Stimulated activated CD4-positive, alpha-beta T cell treated with anti-CD3 and anti-CD28 coated beads, TNF-alpha, amount 100 ng/mL, for 4 hours (primary cell): Measurements from ENCODE around the gene CARD19.

ENCODE experiments used
- DNase-seq, 3 experiments: peaks; one replicate each; pipeline ENCODE4 v3.0.0-alpha.2; 2020; ENCODE audit warnings: low read depth in 3 of 3

Gene CARD19

DNA sequence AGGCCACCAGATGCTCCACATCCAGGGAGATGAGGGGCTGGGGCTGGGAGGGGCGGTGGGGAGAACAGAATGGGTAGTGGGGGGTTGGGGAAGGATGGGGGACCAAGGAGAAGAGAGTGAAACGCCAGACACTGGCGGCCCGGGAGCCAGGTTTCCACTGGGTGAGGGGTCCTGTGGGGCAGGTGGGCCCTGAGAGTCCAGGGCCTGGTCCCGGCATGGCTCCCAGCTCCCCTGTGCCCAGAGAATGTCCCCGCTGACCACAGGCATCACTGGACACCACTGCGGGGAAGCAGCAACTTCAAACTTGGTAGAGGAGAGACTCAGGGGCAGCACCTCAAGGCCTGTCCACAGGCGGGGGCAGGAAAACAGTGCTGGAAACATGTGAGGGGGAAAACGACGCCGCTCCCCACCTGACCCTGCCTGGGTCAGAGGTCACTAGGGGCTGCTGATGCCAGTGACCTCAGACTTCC lies 24.9 kb downstream of the CARD19 start:
- no peak for DNase-seq

DNA sequence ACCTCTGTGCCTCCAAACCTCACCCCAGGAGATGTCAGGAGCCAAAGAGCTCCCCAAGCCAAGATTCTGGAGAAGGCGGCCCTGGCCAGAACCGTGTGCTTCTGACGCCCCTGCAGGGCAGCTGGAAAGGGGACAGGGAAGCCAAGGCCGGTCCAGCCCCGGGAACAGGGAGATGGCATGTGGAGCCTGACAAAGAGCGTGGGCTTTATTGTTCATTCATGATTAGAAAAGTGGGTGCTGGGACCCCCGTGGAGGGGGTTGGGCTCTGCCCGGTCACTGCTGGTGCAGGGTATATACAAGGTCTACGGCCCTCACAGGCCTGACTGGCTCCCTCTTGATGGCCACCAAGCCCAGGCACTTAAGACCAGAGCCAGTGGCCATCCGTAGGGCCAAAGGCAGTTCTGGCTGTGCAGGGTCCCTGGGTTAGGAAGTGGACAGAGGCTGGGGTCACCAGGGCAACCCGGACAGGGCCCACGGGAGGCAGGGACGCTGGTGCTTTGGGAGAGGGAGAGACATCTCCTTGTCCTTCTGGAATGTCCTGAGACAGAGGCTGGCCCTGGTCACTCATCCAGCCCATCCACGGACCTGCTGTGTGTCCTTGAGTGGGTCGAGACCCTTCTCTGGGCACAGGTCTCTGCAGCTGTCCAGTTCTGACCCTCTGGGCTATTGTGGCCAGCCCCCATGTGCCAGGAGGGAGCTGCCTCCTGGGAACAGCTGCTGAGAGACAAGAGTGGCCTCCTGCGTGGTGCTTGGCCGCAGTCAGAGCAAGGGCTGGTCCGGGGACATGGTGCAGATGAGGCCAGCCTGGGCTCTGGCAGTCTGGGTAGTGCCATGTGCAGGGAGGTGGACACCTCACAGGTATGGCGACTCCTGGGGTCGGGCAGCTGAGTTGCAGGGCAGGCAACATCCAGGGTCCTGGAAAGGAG lies 25.6 kb downstream of the CARD19 start:
- no peak for DNase-seq

DNA sequence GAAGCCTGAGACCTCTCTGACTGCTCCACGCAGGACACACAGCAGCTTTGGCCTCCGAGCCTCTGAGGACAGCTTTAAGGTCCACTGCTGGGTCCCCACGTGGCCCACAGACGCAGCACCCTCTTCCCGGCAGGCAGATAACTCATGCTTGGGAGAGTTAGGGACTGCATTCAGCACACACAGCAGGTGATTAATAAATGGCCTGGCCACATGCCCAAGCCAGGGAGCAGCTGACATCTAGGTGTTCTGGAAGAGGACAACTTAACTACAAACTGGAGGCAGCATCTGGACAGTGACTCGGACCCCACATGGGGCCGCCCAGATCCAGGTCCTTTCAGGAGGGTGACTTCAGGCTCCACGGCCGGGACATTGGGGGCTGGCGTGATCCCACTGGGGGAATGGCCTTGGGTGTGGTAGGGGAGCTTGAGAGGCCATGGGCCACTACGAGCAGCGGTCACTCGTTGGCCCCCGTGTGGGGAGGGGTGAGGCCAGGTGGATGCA lies 26.8 kb downstream of the CARD19 start:
- no peak for DNase-seq

DNA sequence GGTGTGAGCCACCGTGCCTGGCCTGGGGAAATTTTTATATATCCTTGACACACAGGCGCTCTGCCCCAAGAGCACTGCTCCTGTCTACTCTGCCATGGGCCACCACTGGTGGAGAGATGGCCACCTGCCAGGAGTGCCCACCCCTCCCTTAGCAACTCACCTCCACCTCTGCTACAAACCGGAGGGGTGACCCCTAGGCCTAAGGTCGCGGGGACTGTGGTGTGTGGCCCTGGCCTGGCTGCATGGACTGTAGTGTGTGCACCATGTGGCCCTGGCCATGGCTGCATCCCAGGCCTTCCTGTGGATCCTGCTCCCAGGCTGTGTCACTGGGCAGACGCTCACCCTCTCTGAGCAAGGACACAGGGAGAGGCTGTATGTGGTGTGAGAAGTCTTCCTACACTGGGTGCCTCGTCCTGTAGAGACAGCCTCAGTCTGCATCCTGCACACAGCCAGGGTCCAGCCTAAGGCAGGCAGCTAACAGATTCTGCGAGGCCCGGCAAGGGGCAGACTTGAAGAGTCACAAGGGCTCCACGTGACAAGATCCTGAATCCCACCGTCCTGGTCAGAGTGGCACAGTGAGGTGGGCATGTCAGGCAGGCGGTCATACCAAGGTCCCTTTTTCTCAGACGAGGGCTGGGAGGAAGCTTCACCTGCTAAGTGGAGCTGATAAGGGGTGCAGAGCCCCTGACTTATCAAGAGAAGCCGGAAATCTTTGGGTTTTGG lies 27.7 kb downstream of the CARD19 start:
- DNase-seq = no peak

DNA sequence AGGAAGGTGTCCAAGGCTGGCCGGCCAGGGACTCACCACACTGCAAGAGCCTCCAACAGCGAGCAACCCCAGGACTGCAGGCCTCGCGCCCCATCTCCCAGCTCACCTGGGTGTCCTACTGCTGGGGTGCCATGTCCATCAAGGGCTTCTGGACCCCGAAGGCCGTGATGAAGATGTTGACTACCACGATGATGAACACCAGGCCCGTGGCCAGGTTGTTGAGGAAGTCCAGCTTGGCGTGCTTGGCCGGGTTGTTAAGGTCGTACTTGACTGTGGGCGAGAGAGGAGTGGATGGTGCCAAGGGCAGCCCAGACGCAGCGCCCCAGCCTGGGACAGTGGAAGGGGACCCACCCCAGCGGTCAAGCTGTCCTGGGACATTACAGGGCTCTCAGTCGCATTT lies 28.8 kb downstream of the CARD19 start:
- DNase-seq = no peak

DNA sequence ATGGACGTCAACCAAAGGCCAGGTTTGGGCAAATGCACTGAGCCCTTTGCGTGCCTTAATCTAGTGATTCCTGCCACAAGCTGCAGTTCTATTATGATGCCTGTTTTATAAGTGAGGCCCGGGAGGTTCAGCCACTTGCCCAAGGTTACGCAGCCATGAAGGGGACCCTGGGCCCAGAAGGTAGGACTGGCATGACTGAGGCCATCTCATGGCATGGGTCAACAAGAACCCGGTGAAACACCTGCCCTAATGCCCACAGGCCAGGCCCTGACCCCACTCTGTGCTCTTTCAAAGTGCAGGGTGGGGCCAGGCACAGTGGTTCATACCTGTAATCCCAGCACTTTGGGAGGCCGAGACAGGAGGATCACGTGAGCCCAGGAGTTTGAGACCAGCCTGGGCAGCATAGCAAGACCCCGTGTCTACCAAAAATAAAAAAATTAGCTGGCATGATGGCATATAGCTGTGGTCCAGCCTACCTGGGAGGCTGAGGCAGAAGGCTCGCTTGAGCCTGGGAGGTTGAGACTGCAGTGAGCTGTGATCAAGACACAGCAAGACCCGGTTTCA lies 29.4 kb downstream of the CARD19 start:
- no peak for DNase-seq

DNA sequence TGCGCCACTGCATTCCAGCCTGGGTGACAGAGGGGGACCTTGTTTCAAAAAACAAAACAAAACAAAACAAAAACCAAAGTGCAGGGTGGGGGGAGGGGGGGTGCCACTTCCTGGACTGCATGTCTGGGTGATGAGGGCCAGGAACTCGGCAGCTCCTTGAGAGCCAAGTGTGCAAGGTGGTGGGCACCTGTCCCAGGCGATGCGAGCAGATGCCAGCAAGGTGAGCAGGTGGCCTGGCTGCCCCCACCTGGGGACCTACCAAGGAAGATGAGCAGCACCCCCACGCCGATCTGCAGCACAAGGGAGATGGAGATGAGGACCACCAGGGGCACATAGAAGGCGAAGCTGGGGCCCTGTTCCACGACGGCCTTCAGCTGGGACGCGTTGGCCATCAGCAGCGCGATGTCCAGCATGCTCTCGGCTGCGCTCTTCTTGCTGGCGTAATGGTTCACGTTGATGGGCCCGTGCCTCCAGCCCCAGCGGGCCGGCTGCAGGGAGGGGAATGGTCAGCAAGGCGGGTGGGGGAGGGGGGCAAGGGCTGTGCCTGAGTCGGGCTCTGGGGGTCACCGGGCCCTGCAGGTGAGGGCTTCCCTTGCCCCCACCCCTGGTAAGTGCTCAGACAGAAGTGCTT lies 30.2 kb downstream of the CARD19 start:
- DNase-seq = no peak

DNA sequence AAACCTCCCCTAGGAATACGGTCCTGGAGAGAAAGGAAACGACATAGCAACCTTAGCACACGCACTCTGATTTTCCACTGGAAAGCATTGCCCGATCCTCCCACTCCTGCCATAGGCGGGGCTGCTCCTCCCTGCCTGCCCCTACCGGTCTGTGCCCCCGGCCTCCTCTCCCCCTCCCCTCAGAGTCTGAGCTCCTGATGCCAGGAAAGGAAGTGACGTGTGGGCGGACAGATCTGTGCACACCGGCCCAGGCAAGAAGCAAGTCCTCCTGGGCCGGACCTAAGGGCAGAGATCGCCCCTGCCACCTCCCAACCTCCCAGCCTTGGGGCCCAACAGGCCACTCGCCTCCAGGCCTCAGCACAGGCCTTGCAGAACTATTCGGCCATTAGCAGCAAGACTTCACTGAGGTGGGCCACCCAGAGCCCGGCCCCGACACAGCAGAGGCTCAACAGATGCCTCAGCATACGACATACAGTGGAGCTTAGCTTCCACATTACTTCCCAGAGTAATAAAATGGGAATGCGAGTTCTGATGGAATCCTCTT lies 30.9 kb downstream of the CARD19 start:
- DNase-seq = no peak

DNA sequence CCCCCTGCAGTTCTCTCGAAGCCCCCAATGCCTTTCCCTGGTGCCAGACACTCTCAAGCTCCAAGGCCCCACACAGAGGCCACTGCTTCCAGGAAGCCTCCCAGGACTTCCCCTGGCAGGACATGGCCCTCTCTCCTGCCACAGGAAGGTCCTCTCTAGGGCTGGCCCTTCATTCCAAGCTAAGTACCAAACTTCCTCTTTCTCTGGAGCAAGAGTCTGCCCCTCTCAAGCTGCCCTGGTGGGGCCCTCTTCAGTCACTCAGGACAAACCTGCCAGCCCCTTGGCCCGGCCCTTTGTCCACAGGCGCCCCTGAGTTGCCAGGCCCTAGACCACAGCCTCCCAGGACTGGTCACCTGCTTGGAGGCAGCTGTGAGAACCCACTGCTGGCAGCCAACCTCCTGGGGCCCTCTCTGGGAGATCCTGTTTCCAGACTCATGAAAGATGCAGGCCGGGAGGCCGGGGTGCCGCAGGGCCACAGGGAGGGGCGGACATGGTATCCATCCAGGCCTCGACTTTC lies 31.4 kb downstream of the CARD19 start:
- no peak for DNase-seq

DNA sequence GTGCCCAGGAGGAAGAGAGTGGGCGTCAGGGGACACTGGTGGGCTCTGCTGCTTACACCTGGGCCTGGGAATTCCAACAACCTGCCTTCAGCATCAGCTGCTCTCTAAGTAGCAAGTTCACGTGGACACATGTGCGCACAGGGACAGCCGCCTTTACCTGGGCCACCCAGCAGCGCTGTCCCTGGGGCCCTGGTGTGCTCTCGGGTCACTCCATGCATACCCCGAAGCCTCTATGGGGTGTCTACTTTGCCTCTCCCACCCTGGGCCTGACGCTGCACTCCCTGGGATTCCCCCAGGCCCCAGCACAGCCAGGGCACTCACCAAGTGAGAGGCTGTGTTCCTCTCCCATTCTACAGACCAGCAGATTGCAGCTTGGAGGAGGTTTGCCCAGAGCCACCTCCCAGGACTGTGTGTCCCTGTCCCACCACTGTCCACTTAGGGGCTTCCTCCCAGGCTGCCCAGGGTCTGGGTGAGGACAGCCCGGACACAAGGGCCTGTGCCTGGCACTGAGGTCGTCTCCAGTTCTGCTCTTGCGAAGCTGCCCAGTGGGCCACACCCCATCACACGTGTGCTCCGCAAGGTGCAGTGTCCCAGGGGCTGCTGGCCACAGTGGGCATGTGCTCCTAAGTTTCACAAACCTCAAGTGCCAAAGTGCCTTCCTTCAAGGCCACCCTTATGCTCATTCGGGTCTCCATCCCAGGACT lies 32.1 kb downstream of the CARD19 start:
- DNase-seq = no peak

DNA sequence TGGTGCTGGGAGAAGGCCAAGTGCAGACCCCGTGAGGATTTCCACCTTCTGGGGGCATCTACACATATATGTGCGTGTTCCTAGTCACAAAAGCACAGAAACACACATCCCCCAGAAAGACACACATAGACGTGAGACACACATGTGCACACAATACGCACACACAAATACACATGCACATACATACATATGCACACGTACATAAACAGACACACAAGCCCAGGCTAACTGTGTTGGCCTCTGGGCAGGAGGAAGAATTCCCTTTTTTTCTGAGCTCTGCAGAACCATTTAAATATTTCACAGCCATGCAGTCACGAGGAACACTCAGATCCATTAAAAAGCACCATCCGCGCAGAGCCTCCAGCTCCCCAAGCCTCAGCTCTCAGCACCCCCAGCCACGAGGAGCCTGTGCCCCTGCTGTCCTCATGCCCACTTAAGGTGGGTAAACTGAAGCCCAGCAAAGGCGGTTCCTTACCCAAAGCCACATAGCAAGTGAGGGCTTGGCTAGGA lies 32.8 kb downstream of the CARD19 start:
- no peak for DNase-seq

DNA sequence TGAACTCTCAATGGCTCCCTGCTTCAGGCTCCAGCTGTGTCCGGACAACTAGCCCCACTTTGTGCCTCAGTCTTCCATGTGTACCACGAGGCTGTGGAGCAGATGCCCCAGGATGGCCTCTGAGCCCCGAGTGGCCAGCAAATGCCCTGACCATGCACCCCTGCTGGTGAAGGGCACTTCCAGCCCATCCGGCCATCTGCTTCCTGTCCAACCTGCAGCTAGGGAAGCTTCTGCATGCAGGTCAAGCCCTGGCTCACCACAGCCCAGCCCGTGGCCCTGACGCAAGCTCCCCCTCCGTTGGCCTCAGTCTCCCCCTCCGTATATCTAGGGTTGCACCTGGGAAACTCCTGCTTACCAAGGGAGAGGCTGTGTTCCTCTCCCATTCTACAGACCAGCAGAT lies 33.3 kb downstream of the CARD19 start:
- no peak for DNase-seq

DNA sequence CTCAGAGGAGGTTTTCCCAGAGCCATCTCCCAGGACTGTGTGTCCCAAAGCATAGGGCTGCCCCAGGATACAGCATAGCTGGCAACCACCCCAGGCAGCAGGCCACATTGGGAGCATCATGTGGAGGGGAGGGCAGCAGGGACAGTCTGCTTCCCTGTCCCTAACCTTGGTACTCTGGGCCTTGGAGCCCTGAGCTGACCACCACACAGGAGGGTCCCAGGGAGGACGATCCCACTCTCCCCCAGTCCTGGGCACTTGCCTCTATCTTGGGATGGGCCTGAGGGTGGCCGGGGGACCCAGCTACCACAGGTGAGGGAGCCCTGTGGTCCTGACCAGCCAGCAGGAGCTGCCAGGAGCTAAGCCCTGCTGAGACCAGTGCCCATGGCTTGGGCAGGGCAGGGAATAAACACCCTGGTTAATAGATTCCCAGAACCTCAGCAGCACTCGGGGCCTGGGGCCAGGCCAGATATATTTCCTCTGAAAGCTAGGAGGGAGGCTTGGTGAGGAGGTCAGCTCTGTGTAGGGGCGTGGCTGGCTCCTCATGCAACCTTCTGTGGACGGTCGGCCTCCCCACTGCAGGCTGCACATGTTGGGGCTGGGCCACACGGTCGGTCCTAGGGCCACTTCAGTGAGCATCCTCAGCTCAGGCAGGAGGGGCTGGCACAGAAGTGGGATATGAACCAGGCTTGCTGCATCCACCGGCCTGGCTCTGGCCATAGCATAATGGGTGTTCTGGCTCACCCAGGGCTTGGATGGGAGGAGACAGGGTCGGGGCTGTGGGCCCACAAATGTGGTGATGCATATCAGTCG lies 33.9 kb downstream of the CARD19 start:
- DNase-seq = no peak

DNA sequence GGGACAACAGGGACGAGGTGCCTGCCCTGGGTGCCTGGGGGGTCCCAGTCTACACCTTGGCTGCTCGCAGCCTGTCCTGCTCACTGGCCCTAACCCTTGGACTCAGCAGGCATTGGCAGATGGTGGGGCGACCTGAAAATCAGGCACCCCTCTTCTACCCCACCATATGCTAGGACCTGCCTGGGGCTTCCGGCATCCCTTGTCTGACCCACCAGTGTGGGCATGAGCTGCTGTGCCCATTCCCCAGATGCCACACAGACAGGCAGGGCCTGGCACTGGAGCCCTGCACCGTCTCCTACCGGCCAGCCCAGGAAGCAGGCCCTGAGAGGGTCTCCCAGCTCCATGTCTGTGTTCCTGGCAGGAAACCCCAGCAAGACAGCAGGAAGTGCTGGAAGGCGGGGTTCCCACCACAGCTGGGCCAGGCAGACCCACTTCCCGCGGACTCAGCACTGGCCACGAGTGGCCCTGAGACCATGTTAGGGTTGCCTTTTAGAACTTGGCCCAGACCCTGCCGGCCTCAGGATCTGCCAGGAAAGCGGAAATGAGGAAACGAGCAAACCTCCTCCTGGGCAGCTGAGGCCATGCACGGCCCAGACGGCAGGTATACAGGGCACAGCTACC lies 35.0 kb downstream of the CARD19 start:
- no peak for DNase-seq

DNA sequence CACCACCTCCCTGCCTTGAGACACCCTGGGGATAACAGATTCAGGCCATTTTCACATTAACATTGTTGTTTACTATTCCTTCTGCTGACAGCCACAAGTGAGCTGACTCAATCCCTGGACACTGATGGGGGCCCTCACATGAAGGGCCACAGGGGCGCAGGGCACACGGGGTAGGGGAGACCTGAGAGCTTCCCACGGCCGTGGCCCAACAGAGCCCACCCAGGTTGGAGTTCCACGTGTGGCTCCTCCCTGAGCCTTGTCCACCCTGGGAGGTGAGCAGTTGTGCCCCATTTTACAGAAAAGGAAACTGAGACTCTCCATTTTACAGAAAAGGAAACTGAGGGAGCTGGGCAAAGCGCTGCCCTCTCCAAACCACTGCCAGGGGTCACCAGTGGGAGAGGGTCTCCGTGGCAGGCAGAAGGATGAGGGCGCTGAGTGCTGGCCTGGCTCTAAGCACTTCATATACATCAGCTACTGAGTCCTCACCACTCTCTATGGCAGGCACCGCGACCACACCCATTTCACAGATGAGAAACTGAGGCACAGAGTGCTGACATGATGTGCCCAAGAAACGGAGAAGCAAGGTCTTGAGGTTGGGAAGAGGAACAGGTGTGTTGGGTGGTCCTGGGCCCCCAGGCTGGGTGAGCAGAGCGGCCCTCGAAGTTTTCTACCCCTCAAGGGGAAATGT lies 35.7 kb downstream of the CARD19 start:
- no peak for DNase-seq

DNA sequence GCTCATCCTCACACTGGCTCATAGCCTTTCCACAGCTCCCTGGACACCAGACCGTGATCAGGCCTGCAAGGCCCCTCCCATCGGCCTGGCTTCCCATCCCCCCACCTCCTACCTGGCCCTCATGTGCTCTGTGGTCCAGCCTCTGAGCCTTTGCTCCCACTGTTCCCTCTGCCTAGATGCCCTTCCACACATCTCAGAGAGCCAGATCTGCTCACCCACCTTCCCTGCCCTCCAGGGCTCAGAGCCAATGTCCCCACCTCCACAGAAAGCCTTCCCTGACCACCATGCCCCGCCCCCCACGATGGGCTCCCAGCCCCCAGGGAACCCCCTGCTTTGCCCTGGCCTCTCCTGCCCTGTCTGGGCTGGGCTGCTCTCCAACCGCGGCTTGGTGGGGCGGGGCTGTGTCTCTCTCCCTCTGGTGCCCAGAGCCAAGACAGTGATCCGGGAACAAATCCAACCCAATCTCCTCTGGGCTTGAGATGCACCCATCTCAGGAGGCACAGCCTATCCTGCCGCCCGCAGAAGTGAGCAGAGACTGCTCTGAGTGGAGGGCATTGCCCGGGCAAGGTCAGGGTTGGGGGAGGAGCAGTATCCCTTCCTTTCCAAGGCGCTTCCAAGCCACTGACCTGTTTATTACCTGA lies 36.4 kb downstream of the CARD19 start:
- no peak for DNase-seq

DNA sequence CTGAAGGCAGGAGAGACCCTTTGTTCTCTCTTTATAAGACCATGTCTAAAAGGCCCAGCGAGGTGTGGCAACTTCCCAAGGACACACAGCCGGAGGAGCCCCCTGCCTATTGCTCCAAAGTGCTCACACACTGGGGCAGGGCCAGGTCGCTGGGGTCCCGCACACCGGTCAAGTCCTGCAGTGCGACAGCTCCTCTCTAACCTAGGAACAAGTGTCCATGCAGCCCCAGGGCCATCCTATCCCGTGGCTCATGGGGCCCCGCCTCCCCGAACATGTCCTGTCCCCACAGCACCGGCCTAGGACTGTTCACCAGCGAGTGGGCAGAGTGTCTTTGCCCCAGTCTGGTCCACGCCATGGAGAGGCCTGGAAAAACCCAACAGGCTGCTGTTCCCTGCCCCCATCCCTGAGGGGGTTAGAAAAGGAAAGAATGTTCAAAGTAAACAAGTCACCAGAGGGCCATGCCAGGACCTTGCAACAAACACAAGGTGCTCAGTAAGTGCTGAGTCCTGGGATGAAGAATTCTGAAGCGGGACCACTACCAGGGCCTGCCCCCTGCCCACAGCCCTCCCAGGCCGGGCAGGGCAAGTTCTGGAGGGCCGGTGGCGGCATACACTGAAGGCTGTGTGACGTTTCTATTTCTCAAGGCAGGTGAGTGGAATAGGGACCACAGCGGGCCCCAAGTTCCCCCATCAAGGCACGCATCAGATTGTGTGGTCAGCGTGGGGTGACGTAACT lies 37.1 kb downstream of the CARD19 start:
- no peak for DNase-seq

DNA sequence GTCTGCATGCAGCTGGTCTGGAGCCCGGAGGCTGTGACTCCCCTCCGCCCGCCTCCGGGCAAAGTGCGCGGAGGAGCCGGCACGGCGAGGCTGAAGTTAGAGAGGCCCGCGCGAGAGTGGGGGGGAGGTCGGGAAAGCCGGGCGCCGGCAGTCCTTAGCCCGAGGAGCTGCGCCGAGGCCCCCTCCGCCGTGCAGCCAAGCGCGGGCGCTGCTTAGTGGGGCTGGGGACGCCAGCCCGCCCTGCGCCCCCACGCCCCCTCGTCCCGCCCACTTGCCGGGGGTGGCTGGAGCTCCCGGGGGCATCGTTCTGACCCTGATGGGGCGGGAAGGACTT lies 37.6 kb downstream of the CARD19 start:
- no peak for DNase-seq
